VCaP (cell line): ENCODE measurements around the gene RNF13.
"Not testable (repeated sequence)": the region's sequence is repeated elsewhere in the genome, so short reads cannot be mapped to it uniquely, and the experiment has no call there.

Source experiments
- H3K27ac ChIP-seq: fragments of 450-650 bp; 2 replicates; pipeline ENCODE4 v1.5.1; 2017
- TF ChIP-seq, protein P1 (sequence below): fragments of 450-650 bp; conservative IDR thresholded peaks from 2 replicates; pipeline ENCODE4 v1.5.1; 2017; ENCODE audit warnings: mild to moderate bottlenecking, moderate library complexity

Gene RNF13

GRCh38 chr3:149830902-149831301 is 17.9 kb downstream of the RNF13 start:
- TF ChIP-seq, protein P1, sequence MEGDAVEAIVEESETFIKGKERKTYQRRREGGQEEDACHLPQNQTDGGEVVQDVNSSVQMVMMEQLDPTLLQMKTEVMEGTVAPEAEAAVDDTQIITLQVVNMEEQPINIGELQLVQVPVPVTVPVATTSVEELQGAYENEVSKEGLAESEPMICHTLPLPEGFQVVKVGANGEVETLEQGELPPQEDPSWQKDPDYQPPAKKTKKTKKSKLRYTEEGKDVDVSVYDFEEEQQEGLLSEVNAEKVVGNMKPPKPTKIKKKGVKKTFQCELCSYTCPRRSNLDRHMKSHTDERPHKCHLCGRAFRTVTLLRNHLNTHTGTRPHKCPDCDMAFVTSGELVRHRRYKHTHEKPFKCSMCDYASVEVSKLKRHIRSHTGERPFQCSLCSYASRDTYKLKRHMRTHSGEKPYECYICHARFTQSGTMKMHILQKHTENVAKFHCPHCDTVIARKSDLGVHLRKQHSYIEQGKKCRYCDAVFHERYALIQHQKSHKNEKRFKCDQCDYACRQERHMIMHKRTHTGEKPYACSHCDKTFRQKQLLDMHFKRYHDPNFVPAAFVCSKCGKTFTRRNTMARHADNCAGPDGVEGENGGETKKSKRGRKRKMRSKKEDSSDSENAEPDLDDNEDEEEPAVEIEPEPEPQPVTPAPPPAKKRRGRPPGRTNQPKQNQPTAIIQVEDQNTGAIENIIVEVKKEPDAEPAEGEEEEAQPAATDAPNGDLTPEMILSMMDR = no peak
- no peak overlapping the region for H3K27ac ChIP-seq

DNA sequence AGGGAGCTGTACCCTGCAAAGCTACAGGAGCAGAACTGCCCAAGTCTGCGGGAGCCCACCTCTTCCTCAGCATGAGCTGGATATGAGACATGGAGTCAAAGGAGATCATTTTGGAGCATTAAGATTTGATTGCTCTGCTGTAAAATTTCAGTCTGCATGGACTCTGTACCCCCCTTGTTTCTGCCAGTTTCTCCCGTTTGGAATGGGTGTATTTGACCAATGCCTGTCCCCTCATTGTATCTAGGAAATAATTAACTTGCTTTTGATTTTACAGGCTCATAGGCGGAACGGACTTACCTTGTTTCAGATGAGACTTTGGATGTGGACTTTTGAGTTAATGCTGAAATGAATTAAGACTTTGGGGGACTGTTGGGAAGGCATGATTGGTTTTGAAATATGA is 18.3 kb downstream of the RNF13 start:
- no peak overlapping the region for H3K27ac ChIP-seq
- TF ChIP-seq, protein P1 = no peak

- no peak overlapping the region for H3K27ac ChIP-seq
- TF ChIP-seq, protein P1 = no peak
Measured at GRCh38 chr3:149832086-149832485, 19.1 kb downstream of the RNF13 start.

DNA sequence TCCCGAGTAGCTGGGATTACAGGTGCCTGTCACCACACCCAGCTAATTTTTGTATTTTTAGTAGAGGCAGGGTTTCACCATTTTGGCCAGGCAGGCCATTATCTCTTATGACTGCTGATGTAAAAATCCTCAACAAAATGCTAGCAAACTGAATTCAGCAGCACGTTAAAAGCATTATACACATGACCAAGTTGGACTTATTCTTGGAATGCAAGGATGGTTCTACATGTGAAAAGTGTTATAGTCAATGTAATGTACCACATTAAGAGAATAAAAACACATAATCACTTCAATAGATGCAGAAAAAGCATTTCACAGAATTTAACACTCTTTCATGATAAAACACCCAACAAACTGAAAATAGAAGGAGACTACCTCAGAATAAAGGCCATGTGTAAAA is 20.2 kb downstream of the RNF13 start:
- TF ChIP-seq, protein P1 = no peak
- H3K27ac ChIP-seq = no peak overlapping the region

- not testable (repeated sequence) for H3K27ac ChIP-seq
Measured at GRCh38 chr3:149838491-149838890, 25.5 kb downstream of the RNF13 start.

GRCh38 chr3:149839469-149839868 is 26.5 kb downstream of the RNF13 start:
- H3K27ac ChIP-seq = not testable (repeated sequence)

- H3K27ac ChIP-seq = no peak overlapping the region
- TF ChIP-seq, protein P1 = no peak
Measured at GRCh38 chr3:149839896-149840295, 26.9 kb downstream of the RNF13 start.

DNA sequence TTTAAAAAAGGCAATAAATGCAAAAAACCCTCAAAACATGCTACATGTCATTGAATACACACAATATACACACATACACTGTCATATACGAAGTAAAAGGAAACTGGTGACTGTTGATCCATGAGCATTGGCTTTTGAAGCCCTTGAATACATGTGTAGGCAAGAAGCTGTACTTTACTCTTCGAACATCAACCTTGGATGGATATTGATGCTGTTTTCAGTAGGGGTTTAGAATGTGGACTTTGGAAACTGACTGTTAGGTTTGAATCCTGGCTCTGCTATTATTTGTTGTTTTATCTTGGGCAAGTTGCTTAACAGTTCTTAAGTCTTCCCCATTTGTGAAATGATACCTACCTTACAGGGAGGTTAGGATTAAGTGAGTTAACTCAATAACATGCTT is 30.5 kb downstream of the RNF13 start:
- TF ChIP-seq, protein P1 = no peak
- H3K27ac ChIP-seq = no peak overlapping the region

- no peak overlapping the region for H3K27ac ChIP-seq
- TF ChIP-seq, protein P1 = no peak
Measured at GRCh38 chr3:149844091-149844490, 31.1 kb downstream of the RNF13 start.
